NCI-H128 (cell line): Measurements from ENCODE around the gene MARK1.

ENCODE experiments used
- DNase-seq: peaks from one replicate; lab custom pipeline; 2025; ENCODE audit not compliant: unreplicated experiment; lab: John Stamatoyannopoulos, UW

Gene MARK1

GRCh38 chr1:220689666-220690065, 161.7 kb downstream of the MARK1 start:
- no peak for DNase-seq

GRCh38 chr1:220690140-220691052, 162.5 kb downstream of the MARK1 start, which contains the start of gene C1orf115:
Gene C1orf115 (plus strand): TSS chr1:220690363. CDS start chr1:220690403, 40 bp downstream.
- peak; percentile 80 for DNase-seq

GRCh38 chr1:220691053-220691684, 163.2 kb downstream of the MARK1 start:
- no peak for DNase-seq

GRCh38 chr1:220692436-220693228, 164.7 kb downstream of the MARK1 start:
- no peak for DNase-seq

GRCh38 chr1:220694866-220695382, 167.0 kb downstream of the MARK1 start:
- no peak for DNase-seq

- no peak for DNase-seq
Observed at GRCh38 chr1:220695426-220695825, 167.5 kb downstream of the MARK1 start.

- DNase-seq, result no peak
Observed at GRCh38 chr1:220696226-220696862, 168.4 kb downstream of the MARK1 start.

GRCh38 chr1:220696863-220697231, 168.9 kb downstream of the MARK1 start:
- no peak for DNase-seq

- no peak for DNase-seq
Observed at GRCh38 chr1:220697326-220697725, 169.4 kb downstream of the MARK1 start.

- no peak for DNase-seq
Observed at GRCh38 chr1:220698607-220699016, 170.7 kb downstream of the MARK1 start.

- no peak for DNase-seq
Observed at GRCh38 chr1:220699044-220699443, 171.1 kb downstream of the MARK1 start.

GRCh38 chr1:220700556-220701179, 172.7 kb downstream of the MARK1 start:
- DNase-seq, result no peak

- no peak for DNase-seq
Observed at GRCh38 chr1:220701974-220702373, 174.0 kb downstream of the MARK1 start.

- no peak for DNase-seq
Observed at GRCh38 chr1:220702733-220703270, 174.9 kb downstream of the MARK1 start.

GRCh38 chr1:220703305-220703704, 175.4 kb downstream of the MARK1 start:
- DNase-seq, result no peak

GRCh38 chr1:220705782-220706181, 177.8 kb downstream of the MARK1 start:
- no peak for DNase-seq

GRCh38 chr1:220706480-220706879, 178.5 kb downstream of the MARK1 start:
- DNase-seq, result no peak

GRCh38 chr1:220707160-220707559, 179.2 kb downstream of the MARK1 start:
- DNase-seq, result no peak

- no peak for DNase-seq
Observed at GRCh38 chr1:220708244-220708643, 180.3 kb downstream of the MARK1 start.
